Tibial nerve (tissue), 4 donors: ENCODE data around the gene HCRT.

Source experiments
- EP300 ChIP-seq, 2 donors: sonication (generic); formaldehyde crosslinking; IDR thresholded peaks; one replicate each; pipeline ENCODE4 v1.6.1; 2017; ENCODE audit warnings: antibody characterized with exemption in 2 of 2, mild to moderate bottlenecking in 1 of 2
- POLR2A ChIP-seq, 2 donors: fragments of 450-650 bp; IDR thresholded peaks; one replicate each; pipeline ENCODE4 v1.6.1; 2017; ENCODE audit warnings: antibody characterized with exemption in 2 of 2, mild to moderate bottlenecking in 2 of 2, moderate library complexity in 2 of 2
- TF ChIP-seq, protein P1 (sequence below), 5 experiments: fragments of 200-600 bp in 3 of 5; fragments of 450-650 bp in 2 of 5; sonication (generic) in 3 of 5; IDR thresholded peaks; one replicate each; pipeline ENCODE4 v1.5.1; 2016 to 2019; ENCODE audit warnings: antibody characterized with exemption in 5 of 5, mild to moderate bottlenecking in 3 of 5, moderate library complexity in 2 of 5

DNA sequence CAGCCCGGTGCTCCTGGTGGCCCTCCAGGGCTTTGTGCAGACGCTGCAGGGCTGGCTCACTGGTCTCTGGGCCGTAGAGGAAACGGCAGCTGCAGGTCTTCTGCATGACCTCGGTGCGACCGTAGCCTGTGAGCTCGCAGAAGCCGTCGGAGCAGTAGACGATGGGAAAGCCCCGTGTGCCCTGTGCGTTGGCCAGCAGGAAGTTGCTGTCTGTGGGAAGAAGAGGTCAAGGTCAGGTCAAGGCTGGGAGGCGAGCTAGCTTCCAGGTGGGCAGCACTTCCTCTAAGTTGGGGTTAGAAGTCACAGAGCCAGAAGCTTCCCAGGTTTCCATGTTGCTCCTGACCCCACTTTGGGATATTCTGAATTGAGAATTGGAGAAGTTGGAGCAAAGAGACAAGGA, 6.4 kb downstream of the HCRT start:
- TF ChIP-seq, protein P1, sequence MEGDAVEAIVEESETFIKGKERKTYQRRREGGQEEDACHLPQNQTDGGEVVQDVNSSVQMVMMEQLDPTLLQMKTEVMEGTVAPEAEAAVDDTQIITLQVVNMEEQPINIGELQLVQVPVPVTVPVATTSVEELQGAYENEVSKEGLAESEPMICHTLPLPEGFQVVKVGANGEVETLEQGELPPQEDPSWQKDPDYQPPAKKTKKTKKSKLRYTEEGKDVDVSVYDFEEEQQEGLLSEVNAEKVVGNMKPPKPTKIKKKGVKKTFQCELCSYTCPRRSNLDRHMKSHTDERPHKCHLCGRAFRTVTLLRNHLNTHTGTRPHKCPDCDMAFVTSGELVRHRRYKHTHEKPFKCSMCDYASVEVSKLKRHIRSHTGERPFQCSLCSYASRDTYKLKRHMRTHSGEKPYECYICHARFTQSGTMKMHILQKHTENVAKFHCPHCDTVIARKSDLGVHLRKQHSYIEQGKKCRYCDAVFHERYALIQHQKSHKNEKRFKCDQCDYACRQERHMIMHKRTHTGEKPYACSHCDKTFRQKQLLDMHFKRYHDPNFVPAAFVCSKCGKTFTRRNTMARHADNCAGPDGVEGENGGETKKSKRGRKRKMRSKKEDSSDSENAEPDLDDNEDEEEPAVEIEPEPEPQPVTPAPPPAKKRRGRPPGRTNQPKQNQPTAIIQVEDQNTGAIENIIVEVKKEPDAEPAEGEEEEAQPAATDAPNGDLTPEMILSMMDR (IDR thresholded peaks at IDR 0.05): no peak
- TF ChIP-seq POLR2A (IDR thresholded peaks at IDR 0.05) (no peak), EP300 (IDR thresholded peaks at IDR 0.05) (no peak)
